ENCODE results near the gene ZDHHC22.

- TF ChIP-seq EP300 (IDR thresholded peaks at IDR 0.05; ENCODE audit: borderline replicate concordance) (no peak), YY1 (IDR thresholded peaks at IDR 0.05; ENCODE audit: low read depth) (no peak), FOXM1 (IDR thresholded peaks at IDR 0.05; ENCODE audit: borderline replicate concordance, low read depth) (no peak)
Observed at GRCh38 chr14:77181603-77182437, 40.2 kb upstream of the ZDHHC22 start, which contains the start of gene TMEM63C.
